ENCODE results near the gene FLNC.

The FLNC gene

GRCh38 chr7:128878226-128879105 is 48.3 kb downstream of the FLNC start:
- no peak for DNase-seq (ENCODE audit: low read depth in 2 of 2)

GRCh38 chr7:128879461-128879938 is 49.3 kb downstream of the FLNC start:
- no peak for DNase-seq (ENCODE audit: low read depth in 2 of 2)

GRCh38 chr7:128879939-128880746 is 49.9 kb downstream of the FLNC start:
- no peak for DNase-seq (ENCODE audit: low read depth in 2 of 2)

- no peak for DNase-seq (ENCODE audit: low read depth in 2 of 2)
Measured at GRCh38 chr7:128880791-128881457, 50.7 kb downstream of the FLNC start.

GRCh38 chr7:128881458-128882125 is 51.4 kb downstream of the FLNC start:
- DNase-seq (ENCODE audit: low read depth in 2 of 2) = no peak

GRCh38 chr7:128882134-128882533 is 51.9 kb downstream of the FLNC start:
- no peak for DNase-seq (ENCODE audit: low read depth in 2 of 2)

GRCh38 chr7:128883622-128884448 is 53.6 kb downstream of the FLNC start:
- DNase-seq (ENCODE audit: low read depth in 2 of 2) = peak; percentile 70 to 85

- DNase-seq (ENCODE audit: low read depth in 2 of 2) = no peak
Measured at GRCh38 chr7:128884561-128885369, 54.6 kb downstream of the FLNC start.

- no peak for DNase-seq (ENCODE audit: low read depth in 2 of 2)
Measured at GRCh38 chr7:128885370-128886187, 55.4 kb downstream of the FLNC start.

- DNase-seq (ENCODE audit: low read depth in 2 of 2) = no peak
Measured at GRCh38 chr7:128886391-128887168, 56.4 kb downstream of the FLNC start.

GRCh38 chr7:128887169-128888038 is 57.2 kb downstream of the FLNC start:
- no peak for DNase-seq (ENCODE audit: low read depth in 2 of 2)

GRCh38 chr7:128888039-128888755 is 58.0 kb downstream of the FLNC start:
- no peak for DNase-seq (ENCODE audit: low read depth in 2 of 2)

GRCh38 chr7:128888756-128889095 is 58.5 kb downstream of the FLNC start:
- DNase-seq (ENCODE audit: low read depth in 2 of 2) = no peak

- no peak for DNase-seq (ENCODE audit: low read depth in 2 of 2)
Measured at GRCh38 chr7:128889121-128889520, 58.9 kb downstream of the FLNC start.

- DNase-seq (ENCODE audit: low read depth in 2 of 2) = no peak
Measured at GRCh38 chr7:128890306-128891109, 60.3 kb downstream of the FLNC start.

Data from stimulated activated CD8-positive, alpha-beta memory T cell treated with anti-CD3 and anti-CD28 coated beads, Interleukin-7, amount 100 ng/mL, for 1 hour (primary cell).